ENCODE data around the gene EVPL. TPM values are rescaled to one million over a fixed set of nuclear protein-coding genes. Genes with fewer than 3 reads are reported as not detected.

EVPL gene
- total and polyA plus RNA-seq, 2 experiments from 2014 or later: 2.0 to 2.7 TPM

DNA sequence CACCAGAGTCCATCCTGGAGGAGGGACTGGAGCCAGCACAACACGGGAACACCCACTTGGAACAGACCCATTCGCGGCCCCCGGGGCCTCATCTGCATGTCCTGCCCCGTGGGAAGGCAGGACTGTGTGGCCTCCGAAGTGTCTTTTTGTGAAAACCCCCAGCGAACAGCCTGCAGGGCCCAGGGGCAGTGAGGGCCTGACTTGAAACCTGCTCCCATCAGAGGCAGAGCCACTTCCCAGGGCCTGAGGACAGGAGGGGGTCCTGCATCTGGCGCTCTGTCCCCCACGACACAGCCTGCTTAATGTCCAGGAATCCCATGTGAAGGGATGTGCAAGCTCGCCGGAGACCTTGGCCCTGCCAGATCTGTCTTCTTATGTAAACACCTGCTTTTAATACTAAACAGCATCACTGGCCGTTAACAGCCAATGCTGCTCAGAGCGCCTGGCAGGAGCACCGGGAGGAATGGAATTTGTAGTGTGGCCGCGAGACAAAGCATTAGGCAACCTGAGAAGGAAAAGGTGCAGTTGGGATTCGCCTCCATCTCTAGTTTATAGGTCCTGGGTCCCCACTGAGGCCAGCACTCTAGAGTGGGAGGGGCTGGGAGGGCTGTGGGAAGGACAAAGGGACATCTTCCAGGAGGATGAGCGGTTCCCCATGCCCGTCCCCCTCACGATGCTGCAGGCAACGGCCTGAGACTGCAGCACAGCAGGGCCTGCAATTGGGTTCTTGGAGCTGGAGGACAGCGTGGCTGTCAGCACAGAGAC lies 9.6 kb upstream of the EVPL start:
- Histone ChIP-seq H4K20me1 (ENCODE audit: insufficient read depth, poor library complexity, severe bottlenecking) (no peaks in the 10 kb centered on the region), H3K4me2 (peak overlapping the region; percentile 43), H3K9me3 (ENCODE audit: low read depth) (no peaks in the 10 kb centered on the region), H3K9me2 (replicated peaks; ENCODE audit: insufficient read depth) (no peaks in the 10 kb centered on the region), H2AFZ (no peak overlapping the region), H3K27me3 (no peaks in the 10 kb centered on the region), H3K4me3 (no peak overlapping the region), H3K36me3 (replicated peaks; ENCODE audit: insufficient read depth, low read depth) (no peaks in the 10 kb centered on the region), H3K4me1 (ENCODE audit: insufficient read depth) (peaks cover 5% of the 10 kb centered on the region), H3K79me2 (no peaks in the 10 kb centered on the region), H3K27ac (no peak overlapping the region)
- WGBS (ENCODE audit: low lambda C conversion rate, missing lambda C conversion rate): 56% methylated on average over 22 of the region's 22 CpGs
- DNase-seq (ENCODE audit: low spot score): no peak
- TF ChIP-seq EZH2phosphoT487 (IDR thresholded peaks at IDR 0.05; ENCODE audit: low read depth, severe bottlenecking, unreplicated experiment): no peak
- TF ChIP-seq, protein P1, sequence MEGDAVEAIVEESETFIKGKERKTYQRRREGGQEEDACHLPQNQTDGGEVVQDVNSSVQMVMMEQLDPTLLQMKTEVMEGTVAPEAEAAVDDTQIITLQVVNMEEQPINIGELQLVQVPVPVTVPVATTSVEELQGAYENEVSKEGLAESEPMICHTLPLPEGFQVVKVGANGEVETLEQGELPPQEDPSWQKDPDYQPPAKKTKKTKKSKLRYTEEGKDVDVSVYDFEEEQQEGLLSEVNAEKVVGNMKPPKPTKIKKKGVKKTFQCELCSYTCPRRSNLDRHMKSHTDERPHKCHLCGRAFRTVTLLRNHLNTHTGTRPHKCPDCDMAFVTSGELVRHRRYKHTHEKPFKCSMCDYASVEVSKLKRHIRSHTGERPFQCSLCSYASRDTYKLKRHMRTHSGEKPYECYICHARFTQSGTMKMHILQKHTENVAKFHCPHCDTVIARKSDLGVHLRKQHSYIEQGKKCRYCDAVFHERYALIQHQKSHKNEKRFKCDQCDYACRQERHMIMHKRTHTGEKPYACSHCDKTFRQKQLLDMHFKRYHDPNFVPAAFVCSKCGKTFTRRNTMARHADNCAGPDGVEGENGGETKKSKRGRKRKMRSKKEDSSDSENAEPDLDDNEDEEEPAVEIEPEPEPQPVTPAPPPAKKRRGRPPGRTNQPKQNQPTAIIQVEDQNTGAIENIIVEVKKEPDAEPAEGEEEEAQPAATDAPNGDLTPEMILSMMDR (IDR thresholded peaks at IDR 0.05; ENCODE audit: poor library complexity): no peak
- TF ChIP-seq EZH2 (IDR thresholded peaks at IDR 0.05; ENCODE audit: borderline replicate concordance): no peak

DNA sequence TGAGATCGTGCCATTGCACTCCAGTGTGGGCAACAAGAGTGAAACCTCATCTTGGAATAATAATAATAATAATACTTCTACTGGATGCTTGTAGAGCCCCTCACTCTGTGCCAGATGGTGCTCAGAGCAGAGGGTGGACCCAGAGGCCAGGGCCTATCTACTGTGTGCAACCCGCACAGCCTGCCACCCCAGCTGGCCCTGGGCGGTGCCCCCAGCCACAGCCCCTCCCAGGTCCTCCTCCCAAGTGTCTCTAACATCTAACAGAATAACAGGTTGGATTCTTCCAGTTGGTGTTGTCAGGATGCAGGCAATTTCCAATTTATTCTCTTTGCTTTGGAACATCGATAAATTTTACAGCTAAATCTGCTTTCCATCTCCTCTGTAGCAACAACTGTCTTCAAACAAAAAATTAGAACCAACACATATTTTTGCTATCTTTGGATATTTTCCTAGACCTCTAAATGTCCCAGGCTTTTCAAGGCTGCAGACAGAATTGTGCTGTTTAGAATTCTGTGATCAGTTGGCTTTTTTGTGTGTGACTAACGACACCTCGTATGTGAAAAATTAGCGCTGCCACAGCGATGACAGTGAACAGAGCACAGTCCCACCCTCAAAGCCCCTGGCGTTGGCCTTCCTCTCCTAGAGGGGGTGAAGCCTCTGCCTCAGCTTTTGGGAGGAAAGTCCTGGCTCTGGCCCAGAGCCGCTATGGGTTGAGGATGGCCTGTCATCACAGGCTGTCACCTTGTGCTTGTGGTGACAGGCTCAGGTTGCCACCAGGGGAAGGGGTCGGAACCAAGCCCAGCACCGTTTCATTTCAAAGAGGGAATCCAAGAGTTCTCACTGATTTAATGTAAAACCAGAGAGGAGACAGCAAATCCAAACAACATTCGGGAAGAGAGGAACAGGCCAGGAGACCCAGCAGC lies 7.6 kb upstream of the EVPL start:
- no peaks in the 10 kb centered on the region for H3K27me3 ChIP-seq
- no peak for DNase-seq (ENCODE audit: low spot score)
- H3K4me1 ChIP-seq (ENCODE audit: insufficient read depth): peaks cover 9% of the 10 kb centered on the region
- H3K36me3 ChIP-seq (replicated peaks; ENCODE audit: insufficient read depth, low read depth): no peaks in the 10 kb centered on the region
- no peaks in the 10 kb centered on the region for H3K9me3 ChIP-seq (ENCODE audit: low read depth)
- H3K9me2 ChIP-seq (replicated peaks; ENCODE audit: insufficient read depth): no peaks in the 10 kb centered on the region
- H3K79me2 ChIP-seq: no peaks in the 10 kb centered on the region
- TF ChIP-seq EZH2 (IDR thresholded peaks at IDR 0.05; ENCODE audit: borderline replicate concordance) (no peak), EZH2phosphoT487 (IDR thresholded peaks at IDR 0.05; ENCODE audit: low read depth, severe bottlenecking, unreplicated experiment) (no peak)
- TF ChIP-seq, protein P1 (IDR thresholded peaks at IDR 0.05; ENCODE audit: poor library complexity): no peak
- H2AFZ ChIP-seq: no peak overlapping the region
- H4K20me1 ChIP-seq (ENCODE audit: insufficient read depth, poor library complexity, severe bottlenecking): no peaks in the 10 kb centered on the region
- no peak overlapping the region for H3K4me2 ChIP-seq
- H3K4me3 ChIP-seq: no peak overlapping the region
- no peak overlapping the region for H3K27ac ChIP-seq
- 86% methylated on average over 13 of the region's 13 CpGs for whole genome bisulfite sequencing (ENCODE audit: low lambda C conversion rate, missing lambda C conversion rate)

DNA sequence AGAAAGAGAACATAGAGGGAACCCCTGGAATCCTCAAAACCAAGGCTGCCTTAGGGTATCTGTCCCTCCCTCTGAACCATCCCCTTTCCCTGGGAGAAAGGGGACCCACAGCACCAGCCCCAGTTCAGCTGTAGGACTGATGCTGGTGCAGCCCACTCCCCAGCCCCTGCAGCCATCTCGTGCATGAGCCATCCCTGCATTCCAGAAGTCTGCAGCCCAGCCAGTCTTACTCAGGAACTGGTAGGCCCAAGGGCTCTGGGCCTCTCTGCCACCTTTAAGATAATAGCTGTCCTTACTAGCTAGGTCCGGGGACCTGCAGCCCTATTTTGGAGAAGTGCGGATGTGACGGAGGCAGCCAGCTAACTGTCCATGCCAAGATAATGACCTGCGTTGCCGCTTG lies 6.0 kb upstream of the EVPL start:
- Histone ChIP-seq H3K4me3 (no peak overlapping the region), H3K9me3 (ENCODE audit: low read depth) (no peaks in the 10 kb centered on the region), H3K4me2 (no peak overlapping the region), H3K27ac (no peak overlapping the region), H3K36me3 (replicated peaks; ENCODE audit: insufficient read depth, low read depth) (no peaks in the 10 kb centered on the region), H3K27me3 (no peaks in the 10 kb centered on the region), H4K20me1 (ENCODE audit: insufficient read depth, poor library complexity, severe bottlenecking) (no peaks in the 10 kb centered on the region), H3K79me2 (no peaks in the 10 kb centered on the region), H2AFZ (no peak overlapping the region), H3K4me1 (ENCODE audit: insufficient read depth) (peaks cover 16% of the 10 kb centered on the region), H3K9me2 (replicated peaks; ENCODE audit: insufficient read depth) (no peaks in the 10 kb centered on the region)
- no peak for TF ChIP-seq EZH2phosphoT487 (IDR thresholded peaks at IDR 0.05; ENCODE audit: low read depth, severe bottlenecking, unreplicated experiment)
- TF ChIP-seq, protein P1 (IDR thresholded peaks at IDR 0.05; ENCODE audit: poor library complexity): no peak
- TF ChIP-seq EZH2 (IDR thresholded peaks at IDR 0.05; ENCODE audit: borderline replicate concordance): no peak
- DNase-seq (ENCODE audit: low spot score): no peak
- whole genome bisulfite sequencing (ENCODE audit: low lambda C conversion rate, missing lambda C conversion rate): 96% methylated on average over 6 of the region's 6 CpGs
